A549 (cell line): Measurements from ENCODE around the gene TMEM107. TPM values are rescaled to one million over a fixed set of nuclear protein-coding genes. Genes with fewer than 3 reads are reported as not detected.

ENCODE experiments used
- ATAC-seq, 2 experiments: fragments of 200-7000 bp in 1 of 2; fragments of >200 bp in 1 of 2; cut with Nextera tagmentation in 1 of 2; cut with Tn5 transposase in 1 of 2; 3 replicates each; pipeline versions ENCODE4 v1.8.0 to v1.9.1; 2018 to 2020; ENCODE audit warnings: mild to moderate bottlenecking in 1 of 2, moderate library complexity in 1 of 2
- CTCF ChIA-PET: fragments of 300-600 bp; sonication (Branson Sonifier 250); formaldehyde crosslinking; extraction: SDS; loops from one replicate; lab custom pipeline; 2021; ENCODE audit warnings: antibody characterized with exemption, inconsistent platforms; lab: Yijun Ruan, JAX
- POLR2A ChIA-PET: fragments of 350-600 bp; formaldehyde crosslinking; extraction: SDS; loops from one replicate; lab custom pipeline; 2021; ENCODE audit warnings: antibody characterized with exemption, inconsistent platforms; lab: Yijun Ruan, JAX
- DNase-seq, 2 experiments: peaks; one replicate each; pipeline versions ENCODE4 v3.0.0 to v3.0.0-alpha.2; 2011 to 2016; ENCODE audit warnings: low read depth in 1 of 2, low spot score in 1 of 2
- FAIRE-seq: peaks from 2 replicates; lab custom pipeline; 2011; peaks lifted over from hg19 to GRCh38; lab: Jason Lieb, UNC
- H3K27ac ChIP-seq, 2 experiments: fragments of >200 bp; sonication (Bioruptor Twin); formaldehyde crosslinking; 3 replicates each; pipeline ENCODE4 v1.5.1; 2016 to 2017
- H3K4me1 ChIP-seq: fragments of >200 bp; sonication (Bioruptor Twin); formaldehyde crosslinking; 3 replicates; pipeline ENCODE4 v1.6.1; 2016
- H3K4me2 ChIP-seq: fragments of >200 bp; sonication (Bioruptor Twin); formaldehyde crosslinking; 3 replicates; pipeline ENCODE4 v1.6.1; 2016
- H3K4me3 ChIP-seq: fragments of >200 bp; sonication (Bioruptor Twin); formaldehyde crosslinking; 3 replicates; pipeline ENCODE4 v1.5.1; 2016
- H3K9me3 ChIP-seq: fragments of >200 bp; sonication (Bioruptor Twin); formaldehyde crosslinking; 3 replicates; pipeline ENCODE4 v1.6.1; 2016
- ATOH8 ChIP-seq: fragments of 250-450 bp; sonication (Bioruptor Pico); IDR thresholded peaks from 2 replicates; pipeline ENCODE4 v1.5.0; 2020; ENCODE audit warnings: low read depth, mild to moderate bottlenecking, moderate library complexity
- BHLHE40 ChIP-seq: IDR thresholded peaks from 2 replicates; pipeline ENCODE4 v1.6.1; 2012; ENCODE audit warnings: low read depth, low read length, inconsistent platforms
- CBX8 ChIP-seq: fragments of 200-600 bp; sonication (generic); IDR thresholded peaks from 2 replicates; pipeline ENCODE4 v1.6.1; 2016
- CEBPB ChIP-seq, 2 experiments: fragments of >200 bp in 1 of 2; sonication (Bioruptor Twin) in 1 of 2; formaldehyde crosslinking in 1 of 2; IDR thresholded peaks; 2 replicates each; pipeline ENCODE4 v1.6.1; 2012 to 2016
- CHD2 ChIP-seq: fragments of 150-350 bp; IDR thresholded peaks from 2 replicates; pipeline ENCODE4 v1.6.1; 2014; ENCODE audit warnings: low read length; ENCODE audit not compliant: partially characterized antibody
- E2F6 ChIP-seq: IDR thresholded peaks from 2 replicates; pipeline ENCODE4 v1.6.1; 2012; ENCODE audit warnings: low read depth, borderline replicate concordance
- EHF ChIP-seq: fragments of 250-450 bp; sonication (Bioruptor Pico); IDR thresholded peaks from 2 replicates; pipeline ENCODE4 v1.5.0; 2020; ENCODE audit warnings: mild to moderate bottlenecking
- EHMT2 ChIP-seq: fragments of 200-600 bp; sonication (generic); IDR thresholded peaks from 2 replicates; pipeline ENCODE4 v1.6.1; 2016; ENCODE audit warnings: antibody characterized with exemption, low read depth, mild to moderate bottlenecking, moderate library complexity
- FOSB ChIP-seq: fragments of 250-450 bp; sonication (Bioruptor Pico); IDR thresholded peaks from 2 replicates; pipeline ENCODE4 v1.5.0; 2020; ENCODE audit warnings: mild to moderate bottlenecking, moderate library complexity
- FOSL2 ChIP-seq, 2 experiments: fragments of 450-650 bp in 1 of 2; fragments of >200 bp in 1 of 2; sonication (Bioruptor Twin) in 1 of 2; formaldehyde crosslinking; IDR thresholded peaks; 2 replicates each; pipeline versions ENCODE4 v1.5.0 to v1.6.1; 2016 to 2020; ENCODE audit warnings: mild to moderate bottlenecking in 1 of 2, moderate library complexity in 1 of 2
- GATA3 ChIP-seq: IDR thresholded peaks from 2 replicates; pipeline ENCODE4 v1.6.1; 2012; ENCODE audit warnings: borderline replicate concordance
- HOXA7 ChIP-seq: fragments of 250-450 bp; sonication (Bioruptor Pico); IDR thresholded peaks from 2 replicates; pipeline ENCODE4 v1.5.0; 2020; ENCODE audit warnings: mild to moderate bottlenecking, moderate library complexity
- HOXB13 ChIP-seq: fragments of 250-450 bp; sonication (Bioruptor Pico); IDR thresholded peaks from 2 replicates; pipeline ENCODE4 v1.5.0; 2020; ENCODE audit warnings: low read depth, mild to moderate bottlenecking, moderate library complexity
- HOXB5 ChIP-seq: fragments of 250-450 bp; sonication (Bioruptor Pico); IDR thresholded peaks from 2 replicates; pipeline ENCODE4 v1.5.0; 2020; ENCODE audit warnings: mild to moderate bottlenecking, moderate library complexity
- JUN ChIP-seq, 2 experiments: fragments of >200 bp; sonication (Bioruptor Twin); formaldehyde crosslinking; IDR thresholded peaks; 2 replicates in 1 of 2; 3 replicates in 1 of 2; pipeline ENCODE4 v1.6.1; 2016 to 2017
- JUNB ChIP-seq: fragments of >200 bp; sonication (Bioruptor Twin); formaldehyde crosslinking; IDR thresholded peaks from 2 replicates; pipeline ENCODE4 v1.6.1; 2016
- MAZ ChIP-seq: fragments of 150-350 bp; IDR thresholded peaks from 2 replicates; pipeline ENCODE4 v1.6.1; 2014; ENCODE audit warnings: antibody characterized with exemption, low read depth, low read length, borderline replicate concordance
- MYC ChIP-seq: IDR thresholded peaks from 2 replicates; pipeline ENCODE4 v1.6.1; 2012; ENCODE audit warnings: mild to moderate bottlenecking, inconsistent platforms, low read length, improper control_type of control experiment, borderline replicate concordance
- NR3C1 ChIP-seq: fragments of >200 bp; sonication (Bioruptor Twin); formaldehyde crosslinking; IDR thresholded peaks from 3 replicates; pipeline ENCODE4 v1.6.1; 2017
- POLR2A ChIP-seq: IDR thresholded peaks from 2 replicates; pipeline ENCODE4 v1.6.1; 2012; ENCODE audit warnings: mild to moderate bottlenecking, low read length
- POLR2AphosphoS2 ChIP-seq: conservative IDR thresholded peaks from 2 replicates; pipeline ENCODE4 v1.6.1; 2012; ENCODE audit warnings: low read length, improper control_type of control experiment, inconsistent platforms
- RAD21 ChIP-seq, 2 experiments: fragments of >200 bp in 1 of 2; sonication (Bioruptor Twin) in 1 of 2; formaldehyde crosslinking in 1 of 2; IDR thresholded peaks in 1 of 2; conservative IDR thresholded peaks in 1 of 2; 2 replicates in 1 of 2; 3 replicates in 1 of 2; pipeline ENCODE4 v1.6.1; 2012 to 2018; ENCODE audit warnings: inconsistent platforms in 1 of 2
- RARB ChIP-seq: fragments of 250-450 bp; sonication (Bioruptor Pico); IDR thresholded peaks from 2 replicates; pipeline ENCODE4 v1.8.0; 2021; ENCODE audit warnings: mild to moderate bottlenecking, moderate library complexity
- SMC3 ChIP-seq: fragments of >200 bp; sonication (Bioruptor Twin); formaldehyde crosslinking; IDR thresholded peaks from 3 replicates; pipeline ENCODE4 v1.6.1; 2018; ENCODE audit warnings: inconsistent platforms
- SREBF2 ChIP-seq: fragments of 450-650 bp; IDR thresholded peaks from 2 replicates; pipeline ENCODE4 v1.6.1; 2014; ENCODE audit warnings: mild to moderate bottlenecking, moderate library complexity
- TP53 ChIP-seq: fragments of 250-450 bp; sonication (Bioruptor Pico); IDR thresholded peaks from 2 replicates; pipeline ENCODE4 v1.5.0; 2021; ENCODE audit warnings: mild to moderate bottlenecking, moderate library complexity
- USF2 ChIP-seq: fragments of 450-650 bp; IDR thresholded peaks from 2 replicates; pipeline ENCODE4 v1.6.1; 2014; ENCODE audit warnings: antibody characterized with exemption
- ZFP36 ChIP-seq: fragments of 450-650 bp; IDR thresholded peaks from 2 replicates; pipeline ENCODE4 v1.6.1; 2014; ENCODE audit warnings: borderline replicate concordance; ENCODE audit not compliant: partially characterized antibody
- ZNF302 ChIP-seq: fragments of 250-450 bp; sonication (Bioruptor Pico); IDR thresholded peaks from 2 replicates; pipeline ENCODE4 v1.9.0; 2021; ENCODE audit warnings: inconsistent platforms, mild to moderate bottlenecking, moderate library complexity
- WGBS: methylation state at CpG from one replicate; pipeline ENCODE4 v1.1.6; 2017; ENCODE audit errors: missing lambda C conversion rate; 5-methylcytosine and 5-hydroxymethylcytosine counted together
- polyA plus RNA-seq, 4 experiments: library from polyadenylated mRNA; depleted of rRNA in 3 of 4; stranded (reverse); fragments of >200 nt; fragmentation: RNase III in 1 of 4; extraction: RNeasy Plus Mini Kit Qiagen cat#74134 plus additional on column Dnase treatment in 1 of 4; gene quantifications; 2 replicates in 3 of 4; 3 replicates in 1 of 4; pipeline ENCODE4 v1.2.3, GENCODE V29; 2011 to 2017
- TF ChIP-seq, protein P1 (sequence below): fragments of >200 bp; sonication (Bioruptor Twin); formaldehyde crosslinking; IDR thresholded peaks from 3 replicates; pipeline ENCODE4 v1.5.1; 2016
- TF ChIP-seq, protein P2 (sequence below): IDR thresholded peaks from 2 replicates; pipeline ENCODE4 v1.6.1; 2012

TMEM107 gene
- polyA plus RNA-seq, 2 of the 4 experiments (the other 2 are of a cell fraction) = 17.0 to 22.8 TPM

DNA sequence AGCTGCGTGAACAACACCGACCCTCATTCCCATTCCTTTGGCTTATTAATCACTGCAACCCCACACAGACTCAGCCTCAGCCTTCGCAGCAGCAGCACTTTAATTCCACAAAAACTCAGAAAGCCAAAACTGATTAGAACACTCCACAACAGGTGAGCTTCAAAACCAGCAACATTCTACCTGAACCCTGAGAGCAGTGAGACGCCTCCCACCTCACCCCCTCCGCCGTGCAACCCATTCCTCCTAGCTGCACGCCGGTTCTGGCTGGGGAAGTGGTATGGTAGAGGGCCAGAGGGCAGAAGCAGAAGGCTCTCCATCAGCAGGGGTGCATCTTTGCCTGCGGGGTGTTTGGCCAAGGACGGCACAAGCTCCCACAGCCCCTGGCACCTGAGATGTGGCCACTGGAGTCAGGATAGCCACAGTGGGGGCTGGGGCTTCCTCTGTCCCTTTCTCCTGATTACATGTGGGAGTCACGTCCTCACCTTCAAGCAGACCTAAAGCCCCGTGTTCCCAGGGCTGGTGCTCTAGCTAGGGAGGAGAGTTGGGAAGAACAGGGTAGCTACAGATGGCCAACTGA is 12.2 kb upstream of the TMEM107 start:
- DNase-seq (no peak), ATAC-seq (no peak), FAIRE-seq (no peak)
- Histone ChIP-seq H3K9me3 (no peaks in the 10 kb centered on the region), H3K4me3 (peak overlapping the region; percentile 71), H3K4me1 (peaks cover 34% of the 10 kb centered on the region), H3K4me2 (peak overlapping the region; percentile 72), H3K27ac (peak overlapping the region; percentile 88 to 89)
- ChIA-PET POLR2A (interaction anchor here (1.0 to 4.0 kb wide), 9 partner anchors 11 to 107 kb away, joined by 4 to 45 read pairs (median 7); partner anchors contain the start of genes AURKB, CTC1, SLC25A35 and TMEM107), CTCF (interaction anchor here (0.9 to 11.3 kb wide), 14 partner anchors 18 to 109 kb away, joined by 3 to 164 read pairs (median 7); partner anchors contain the start of genes ALOXE3 and AURKB)
- 65% methylated on average over 12 of the region's 12 CpGs for WGBS
- TF ChIP-seq ZNF302 (CRISPR knock-in tag) (no peak), HOXB13 (CRISPR knock-in tag) (no peak), CHD2 (no peak), USF2 (no peak), CBX8 (no peak), EHMT2 (no peak), POLR2AphosphoS2 (no peak), FOSB (no peak), E2F6 (no peak), MYC (no peak), SMC3 (no peak), BHLHE40 (no peak), ATOH8 (CRISPR knock-in tag) (no peak), EHF (no peak)

GRCh38 chr17:8187517-8188262 is 11.5 kb upstream of the TMEM107 start:
- peaks cover 30% of the 10 kb centered on the region for H3K4me1 ChIP-seq
- no peaks in the 10 kb centered on the region for H3K9me3 ChIP-seq
- H3K4me2 ChIP-seq = peak overlapping the region; percentile 90
- CTCF ChIA-PET = interaction anchor here (0.6 to 11.3 kb wide), 15 partner anchors 11 to 196 kb away, joined by 3 to 164 read pairs (median 5); partner anchors contain the start of genes ALOXE3, AURKB and TMEM107
- ATAC-seq (peak; percentile 47 to 67), DNase-seq (peak; percentile 97 to 100), FAIRE-seq (peak; percentile 99)
- peak overlapping the region; percentile 88 to 94 for H3K27ac ChIP-seq
- POLR2A ChIA-PET = interaction anchor here (0.6 to 4.0 kb wide), 11 partner anchors 11 to 194 kb away, joined by 3 to 45 read pairs (median 6); partner anchors contain the start of genes AURKB, CTC1 and TMEM107
- H3K4me3 ChIP-seq = peak overlapping the region; percentile 71
- 2% methylated on average over 25 of the region's 25 CpGs for WGBS
- TF ChIP-seq E2F6 (peak; percentile 69; the same call in 1 of the 2 replicates), SREBF2 (peak; percentile 84), HOXA7 (peak; percentile 79; the same call in 1 of the 2 replicates), GATA3 (peak; percentile 65), JUN (IDR thresholded peaks at IDR 0.05) (peak in 1 of 2 experiments; percentile 18; a peak in 1 of 5 replicates), JUNB (no peak), POLR2A (peak; percentile 27; the same call in 1 of the 2 replicates), CEBPB (IDR thresholded peaks at IDR 0.05) (peak in 1 of 2 experiments; percentile 57; a peak in 2 of 4 replicates), FOSB (peak; percentile 91), FOSL2 (IDR thresholded peaks at IDR 0.05) (no peak), FOSL2 (CRISPR knock-in tag; IDR thresholded peaks at IDR 0.05) (peak; percentile 2; the same call in 1 of the 2 replicates), ZFP36 (no peak), RARB (0 out of 2 replicates have a peak, but pooled peaks have one; percentile 80), NR3C1 (no peak), POLR2AphosphoS2 (no peak), HOXB5 (peak; percentile 6; the same call in 1 of the 2 replicates), TP53 (CRISPR knock-in tag) (0 out of 2 replicates have a peak, but pooled peaks have one; percentile 82), MAZ (peak; percentile 79; the same call in 1 of the 2 replicates), RAD21 (conservative IDR thresholded peaks at IDR 0.05 in 1 of 2, IDR thresholded peaks at IDR 0.05 in 1 of 2) (peak in 1 of 2 experiments; percentile 10; a peak in 1 of 5 replicates)
- TF ChIP-seq, protein P1, sequence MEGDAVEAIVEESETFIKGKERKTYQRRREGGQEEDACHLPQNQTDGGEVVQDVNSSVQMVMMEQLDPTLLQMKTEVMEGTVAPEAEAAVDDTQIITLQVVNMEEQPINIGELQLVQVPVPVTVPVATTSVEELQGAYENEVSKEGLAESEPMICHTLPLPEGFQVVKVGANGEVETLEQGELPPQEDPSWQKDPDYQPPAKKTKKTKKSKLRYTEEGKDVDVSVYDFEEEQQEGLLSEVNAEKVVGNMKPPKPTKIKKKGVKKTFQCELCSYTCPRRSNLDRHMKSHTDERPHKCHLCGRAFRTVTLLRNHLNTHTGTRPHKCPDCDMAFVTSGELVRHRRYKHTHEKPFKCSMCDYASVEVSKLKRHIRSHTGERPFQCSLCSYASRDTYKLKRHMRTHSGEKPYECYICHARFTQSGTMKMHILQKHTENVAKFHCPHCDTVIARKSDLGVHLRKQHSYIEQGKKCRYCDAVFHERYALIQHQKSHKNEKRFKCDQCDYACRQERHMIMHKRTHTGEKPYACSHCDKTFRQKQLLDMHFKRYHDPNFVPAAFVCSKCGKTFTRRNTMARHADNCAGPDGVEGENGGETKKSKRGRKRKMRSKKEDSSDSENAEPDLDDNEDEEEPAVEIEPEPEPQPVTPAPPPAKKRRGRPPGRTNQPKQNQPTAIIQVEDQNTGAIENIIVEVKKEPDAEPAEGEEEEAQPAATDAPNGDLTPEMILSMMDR = no peak; the same call in 2 of the 3 replicates
- TF ChIP-seq, protein P2, sequence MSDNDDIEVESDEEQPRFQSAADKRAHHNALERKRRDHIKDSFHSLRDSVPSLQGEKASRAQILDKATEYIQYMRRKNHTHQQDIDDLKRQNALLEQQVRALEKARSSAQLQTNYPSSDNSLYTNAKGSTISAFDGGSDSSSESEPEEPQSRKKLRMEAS = peak; percentile 93
